Activated CD4-positive, alpha-beta T cell treated with anti-CD3 and anti-CD28 coated beads, Interleukin-2, Interleukin-6, amounts not matched to agents 100 ng/mL and 50 ng/mL, durations not matched to agents 16 hours and 8 hours (primary cell): ENCODE results near the gene TRAPPC5.

Experiments
- DNase-seq: peaks from one replicate; pipeline ENCODE4 v3.0.0-alpha.2; 2020

The TRAPPC5 gene

GRCh38 chr19:7701654-7702457 is 21.2 kb downstream of the TRAPPC5 start, which contains the start of gene FCER2:
TSS of gene FCER2 (minus strand) at chr19:7702131. CDS start at chr19:7699760, 2,371 bp downstream.
- DNase-seq: no peak

- no peak for DNase-seq
Measured at GRCh38 chr19:7703332-7703731, 22.7 kb downstream of the TRAPPC5 start.

- no peak for DNase-seq
Measured at GRCh38 chr19:7704280-7705060, 23.8 kb downstream of the TRAPPC5 start.

- peak; percentile 77 for DNase-seq
Measured at GRCh38 chr19:7705387-7706187, 25.0 kb downstream of the TRAPPC5 start.

GRCh38 chr19:7706188-7706954 is 25.7 kb downstream of the TRAPPC5 start:
- DNase-seq: no peak

GRCh38 chr19:7706955-7707456 is 26.4 kb downstream of the TRAPPC5 start:
- DNase-seq: no peak

GRCh38 chr19:7709932-7710460 is 29.4 kb downstream of the TRAPPC5 start:
- no peak for DNase-seq

GRCh38 chr19:7710616-7711015 is 30.0 kb downstream of the TRAPPC5 start:
- DNase-seq: no peak

GRCh38 chr19:7715671-7716070 is 35.0 kb downstream of the TRAPPC5 start:
- DNase-seq: no peak

- DNase-seq: no peak
Measured at GRCh38 chr19:7716762-7717161, 36.1 kb downstream of the TRAPPC5 start.

- DNase-seq: no peak
Measured at GRCh38 chr19:7718668-7719067, 38.0 kb downstream of the TRAPPC5 start.

- no peak for DNase-seq
Measured at GRCh38 chr19:7720351-7720750, 39.7 kb downstream of the TRAPPC5 start.

- no peak for DNase-seq
Measured at GRCh38 chr19:7722231-7722651, 41.6 kb downstream of the TRAPPC5 start.

- DNase-seq: no peak
Measured at GRCh38 chr19:7725791-7726190, 45.2 kb downstream of the TRAPPC5 start.

- no peak for DNase-seq
Measured at GRCh38 chr19:7729211-7729610, 48.6 kb downstream of the TRAPPC5 start.

- no peak for DNase-seq
Measured at GRCh38 chr19:7729831-7730285, 49.2 kb downstream of the TRAPPC5 start.

- DNase-seq: no peak
Measured at GRCh38 chr19:7730286-7731217, 49.9 kb downstream of the TRAPPC5 start.

GRCh38 chr19:7731218-7731595 is 50.6 kb downstream of the TRAPPC5 start:
- no peak for DNase-seq

- DNase-seq: no peak
Measured at GRCh38 chr19:7731615-7732014, 51.0 kb downstream of the TRAPPC5 start.

GRCh38 chr19:7732045-7732444 is 51.4 kb downstream of the TRAPPC5 start, which contains the start of gene CLEC4G:
TSS of gene CLEC4G (minus strand) at chr19:7732110. CDS start at chr19:7732102, 8 bp downstream.
- no peak for DNase-seq

GRCh38 chr19:7733376-7733775 is 52.7 kb downstream of the TRAPPC5 start:
- DNase-seq: no peak
